ENCODE results near the gene GCC2. TPM values are rescaled to one million over a fixed set of nuclear protein-coding genes. Genes with fewer than 3 reads are reported as not detected.

The GCC2 gene
- total and polyA plus RNA-seq, 2 experiments from 2014 or later = 43.4 to 172 TPM

DNA sequence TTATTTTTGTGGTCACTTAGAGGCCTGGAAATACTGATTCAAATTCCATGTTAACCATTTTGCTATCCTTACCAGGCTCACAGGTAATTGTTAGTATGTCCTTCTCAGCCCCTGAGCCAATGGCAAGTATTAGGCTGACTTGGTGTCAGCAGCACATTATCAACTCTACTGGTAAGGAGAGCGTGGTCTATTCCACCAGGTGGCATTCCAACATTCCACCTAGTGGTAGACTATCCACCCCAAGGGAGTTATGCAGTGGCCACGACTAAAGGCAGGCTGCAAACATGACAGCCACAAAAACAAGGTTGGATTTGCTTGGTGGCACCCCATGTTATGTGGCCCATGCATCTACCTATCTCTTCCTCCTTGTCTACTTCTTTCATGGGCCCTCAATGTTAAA, 31.8 kb upstream of the GCC2 start:
- Histone ChIP-seq H3K36me3 (ENCODE audit: insufficient read depth) (no peaks in the 10 kb centered on the region), H2AFZ (no peak overlapping the region), H3K27ac (ENCODE audit: low read depth) (no peak overlapping the region), H3F3A (replicated peaks; ENCODE audit: low read depth) (no peaks in the 10 kb centered on the region), H3K27me3 (ENCODE audit: insufficient read depth) (no peaks in the 10 kb centered on the region), H3K4me2 (no peak overlapping the region), H3K4me1 (ENCODE audit: insufficient read depth) (no peaks in the 10 kb centered on the region), H3K79me2 (replicated peaks; ENCODE audit: insufficient read depth) (no peaks in the 10 kb centered on the region), H4K20me1 (replicated peaks; ENCODE audit: insufficient read depth) (no peaks in the 10 kb centered on the region), H3K4me3 (no peak overlapping the region), H3K9me2 (ENCODE audit: insufficient read depth) (no peaks in the 10 kb centered on the region)
- no peak for TF ChIP-seq EZH2phosphoT487 (IDR thresholded peaks at IDR 0.05; ENCODE audit: unreplicated experiment)
- TF ChIP-seq, protein P1, sequence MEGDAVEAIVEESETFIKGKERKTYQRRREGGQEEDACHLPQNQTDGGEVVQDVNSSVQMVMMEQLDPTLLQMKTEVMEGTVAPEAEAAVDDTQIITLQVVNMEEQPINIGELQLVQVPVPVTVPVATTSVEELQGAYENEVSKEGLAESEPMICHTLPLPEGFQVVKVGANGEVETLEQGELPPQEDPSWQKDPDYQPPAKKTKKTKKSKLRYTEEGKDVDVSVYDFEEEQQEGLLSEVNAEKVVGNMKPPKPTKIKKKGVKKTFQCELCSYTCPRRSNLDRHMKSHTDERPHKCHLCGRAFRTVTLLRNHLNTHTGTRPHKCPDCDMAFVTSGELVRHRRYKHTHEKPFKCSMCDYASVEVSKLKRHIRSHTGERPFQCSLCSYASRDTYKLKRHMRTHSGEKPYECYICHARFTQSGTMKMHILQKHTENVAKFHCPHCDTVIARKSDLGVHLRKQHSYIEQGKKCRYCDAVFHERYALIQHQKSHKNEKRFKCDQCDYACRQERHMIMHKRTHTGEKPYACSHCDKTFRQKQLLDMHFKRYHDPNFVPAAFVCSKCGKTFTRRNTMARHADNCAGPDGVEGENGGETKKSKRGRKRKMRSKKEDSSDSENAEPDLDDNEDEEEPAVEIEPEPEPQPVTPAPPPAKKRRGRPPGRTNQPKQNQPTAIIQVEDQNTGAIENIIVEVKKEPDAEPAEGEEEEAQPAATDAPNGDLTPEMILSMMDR (conservative IDR thresholded peaks at IDR 0.05; ENCODE audit: low read depth in 2 of 2) = peak; percentile 36 to 65
- Mint-ChIP-seq H3K27ac (no peak overlapping the region), H3K9me3 (no peaks in the 10 kb centered on the region), H3K4me3 (no peak overlapping the region), H3K4me1 (no peaks in the 10 kb centered on the region), H3K27me3 (ENCODE audit: insufficient read depth, low read depth, poor library complexity) (no peaks in the 10 kb centered on the region), H3K36me3 (ENCODE audit: low read depth) (no peaks in the 10 kb centered on the region)
- DNase-seq (ENCODE audit: low spot score) = peak; percentile 43
- ATAC-seq = peak; percentile 72

DNA sequence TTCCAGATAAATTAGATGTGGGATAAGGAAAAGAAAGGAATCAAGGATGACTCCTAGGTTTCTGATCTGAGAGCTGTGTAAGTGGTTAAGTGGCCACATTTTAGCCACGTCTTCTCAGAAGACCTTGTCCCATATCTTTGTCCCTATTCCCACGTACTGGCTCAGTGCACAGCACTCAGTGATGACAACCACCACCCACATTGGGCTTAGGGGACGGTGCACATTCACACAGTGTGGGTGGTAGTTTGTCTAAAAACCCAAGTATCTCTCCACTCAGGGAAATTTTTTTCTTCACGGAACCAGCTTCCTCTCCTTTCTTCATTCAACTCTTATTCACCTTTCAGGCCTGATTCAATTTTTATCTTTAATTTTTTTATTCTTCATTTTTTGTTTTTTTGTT, 30.6 kb upstream of the GCC2 start:
- ATAC-seq (no peak), DNase-seq (ENCODE audit: low spot score) (no peak)
- H3K4me2 ChIP-seq = no peak overlapping the region
- no peaks in the 10 kb centered on the region for H3K4me1 Mint-ChIP-seq
- H3K27me3 ChIP-seq (ENCODE audit: insufficient read depth) = no peaks in the 10 kb centered on the region
- H3K4me1 ChIP-seq (ENCODE audit: insufficient read depth) = no peaks in the 10 kb centered on the region
- no peaks in the 10 kb centered on the region for H4K20me1 ChIP-seq (replicated peaks; ENCODE audit: insufficient read depth)
- H3K9me3 Mint-ChIP-seq = no peaks in the 10 kb centered on the region
- H3K79me2 ChIP-seq (replicated peaks; ENCODE audit: insufficient read depth) = no peaks in the 10 kb centered on the region
- H3K36me3 ChIP-seq (ENCODE audit: insufficient read depth) = no peaks in the 10 kb centered on the region
- no peak overlapping the region for H3K27ac ChIP-seq (ENCODE audit: low read depth)
- no peaks in the 10 kb centered on the region for H3F3A ChIP-seq (replicated peaks; ENCODE audit: low read depth)
- H2AFZ ChIP-seq = no peak overlapping the region
- no peak overlapping the region for H3K4me3 Mint-ChIP-seq
- no peak overlapping the region for H3K4me3 ChIP-seq
- no peaks in the 10 kb centered on the region for H3K36me3 Mint-ChIP-seq (ENCODE audit: low read depth)
- H3K27ac Mint-ChIP-seq = no peak overlapping the region
- H3K9me2 ChIP-seq (ENCODE audit: insufficient read depth) = no peaks in the 10 kb centered on the region
- H3K27me3 Mint-ChIP-seq (ENCODE audit: insufficient read depth, low read depth, poor library complexity) = peaks cover 2% of the 10 kb centered on the region
- TF ChIP-seq NANOG (IDR thresholded peaks at IDR 0.05; ENCODE audit: borderline replicate concordance) (no peak), ZNF331 (CRISPR knock-in tag; IDR thresholded peaks at IDR 0.05; ENCODE audit: low read depth) (no peak), JUNB (IDR thresholded peaks at IDR 0.05; ENCODE audit: unreplicated experiment) (no peak)
- TF ChIP-seq, protein P2, sequence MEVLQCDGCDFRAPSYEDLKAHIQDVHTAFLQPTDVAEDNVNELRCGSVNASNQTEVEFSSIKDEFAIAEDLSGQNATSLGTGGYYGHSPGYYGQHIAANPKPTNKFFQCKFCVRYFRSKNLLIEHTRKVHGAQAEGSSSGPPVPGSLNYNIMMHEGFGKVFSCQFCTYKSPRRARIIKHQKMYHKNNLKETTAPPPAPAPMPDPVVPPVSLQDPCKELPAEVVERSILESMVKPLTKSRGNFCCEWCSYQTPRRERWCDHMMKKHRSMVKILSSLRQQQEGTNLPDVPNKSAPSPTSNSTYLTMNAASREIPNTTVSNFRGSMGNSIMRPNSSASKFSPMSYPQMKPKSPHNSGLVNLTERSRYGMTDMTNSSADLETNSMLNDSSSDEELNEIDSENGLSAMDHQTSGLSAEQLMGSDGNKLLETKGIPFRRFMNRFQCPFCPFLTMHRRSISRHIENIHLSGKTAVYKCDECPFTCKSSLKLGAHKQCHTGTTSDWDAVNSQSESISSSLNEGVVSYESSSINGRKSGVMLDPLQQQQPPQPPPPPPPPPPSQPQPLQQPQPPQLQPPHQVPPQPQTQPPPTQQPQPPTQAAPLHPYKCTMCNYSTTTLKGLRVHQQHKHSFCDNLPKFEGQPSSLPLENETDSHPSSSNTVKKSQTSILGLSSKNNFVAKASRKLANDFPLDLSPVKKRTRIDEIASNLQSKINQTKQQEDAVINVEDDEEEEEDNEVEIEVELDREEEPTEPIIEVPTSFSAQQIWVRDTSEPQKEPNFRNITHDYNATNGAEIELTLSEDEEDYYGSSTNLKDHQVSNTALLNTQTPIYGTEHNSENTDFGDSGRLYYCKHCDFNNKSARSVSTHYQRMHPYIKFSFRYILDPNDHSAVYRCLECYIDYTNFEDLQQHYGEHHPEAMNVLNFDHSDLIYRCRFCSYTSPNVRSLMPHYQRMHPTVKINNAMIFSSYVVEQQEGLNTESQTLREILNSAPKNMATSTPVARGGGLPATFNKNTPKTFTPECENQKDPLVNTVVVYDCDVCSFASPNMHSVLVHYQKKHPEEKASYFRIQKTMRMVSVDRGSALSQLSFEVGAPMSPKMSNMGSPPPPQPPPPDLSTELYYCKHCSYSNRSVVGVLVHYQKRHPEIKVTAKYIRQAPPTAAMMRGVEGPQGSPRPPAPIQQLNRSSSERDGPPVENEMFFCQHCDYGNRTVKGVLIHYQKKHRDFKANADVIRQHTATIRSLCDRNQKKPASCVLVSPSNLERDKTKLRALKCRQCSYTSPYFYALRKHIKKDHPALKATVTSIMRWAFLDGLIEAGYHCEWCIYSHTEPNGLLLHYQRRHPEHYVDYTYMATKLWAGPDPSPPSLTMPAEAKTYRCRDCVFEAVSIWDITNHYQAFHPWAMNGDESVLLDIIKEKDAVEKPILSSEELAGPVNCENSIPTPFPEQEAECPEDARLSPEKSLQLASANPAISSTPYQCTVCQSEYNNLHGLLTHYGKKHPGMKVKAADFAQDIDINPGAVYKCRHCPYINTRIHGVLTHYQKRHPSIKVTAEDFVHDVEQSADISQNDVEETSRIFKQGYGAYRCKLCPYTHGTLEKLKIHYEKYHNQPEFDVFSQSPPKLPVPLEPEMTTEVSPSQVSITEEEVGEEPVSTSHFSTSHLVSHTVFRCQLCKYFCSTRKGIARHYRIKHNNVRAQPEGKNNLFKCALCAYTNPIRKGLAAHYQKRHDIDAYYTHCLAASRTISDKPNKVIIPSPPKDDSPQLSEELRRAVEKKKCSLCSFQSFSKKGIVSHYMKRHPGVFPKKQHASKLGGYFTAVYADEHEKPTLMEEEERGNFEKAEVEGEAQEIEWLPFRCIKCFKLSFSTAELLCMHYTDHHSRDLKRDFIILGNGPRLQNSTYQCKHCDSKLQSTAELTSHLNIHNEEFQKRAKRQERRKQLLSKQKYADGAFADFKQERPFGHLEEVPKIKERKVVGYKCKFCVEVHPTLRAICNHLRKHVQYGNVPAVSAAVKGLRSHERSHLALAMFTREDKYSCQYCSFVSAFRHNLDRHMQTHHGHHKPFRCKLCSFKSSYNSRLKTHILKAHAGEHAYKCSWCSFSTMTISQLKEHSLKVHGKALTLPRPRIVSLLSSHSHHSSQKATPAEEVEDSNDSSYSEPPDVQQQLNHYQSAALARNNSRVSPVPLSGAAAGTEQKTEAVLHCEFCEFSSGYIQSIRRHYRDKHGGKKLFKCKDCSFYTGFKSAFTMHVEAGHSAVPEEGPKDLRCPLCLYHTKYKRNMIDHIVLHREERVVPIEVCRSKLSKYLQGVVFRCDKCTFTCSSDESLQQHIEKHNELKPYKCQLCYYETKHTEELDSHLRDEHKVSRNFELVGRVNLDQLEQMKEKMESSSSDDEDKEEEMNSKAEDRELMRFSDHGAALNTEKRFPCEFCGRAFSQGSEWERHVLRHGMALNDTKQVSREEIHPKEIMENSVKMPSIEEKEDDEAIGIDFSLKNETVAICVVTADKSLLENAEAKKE (CRISPR knock-in tag; IDR thresholded peaks at IDR 0.05) = no peak
- TF ChIP-seq, protein P3, sequence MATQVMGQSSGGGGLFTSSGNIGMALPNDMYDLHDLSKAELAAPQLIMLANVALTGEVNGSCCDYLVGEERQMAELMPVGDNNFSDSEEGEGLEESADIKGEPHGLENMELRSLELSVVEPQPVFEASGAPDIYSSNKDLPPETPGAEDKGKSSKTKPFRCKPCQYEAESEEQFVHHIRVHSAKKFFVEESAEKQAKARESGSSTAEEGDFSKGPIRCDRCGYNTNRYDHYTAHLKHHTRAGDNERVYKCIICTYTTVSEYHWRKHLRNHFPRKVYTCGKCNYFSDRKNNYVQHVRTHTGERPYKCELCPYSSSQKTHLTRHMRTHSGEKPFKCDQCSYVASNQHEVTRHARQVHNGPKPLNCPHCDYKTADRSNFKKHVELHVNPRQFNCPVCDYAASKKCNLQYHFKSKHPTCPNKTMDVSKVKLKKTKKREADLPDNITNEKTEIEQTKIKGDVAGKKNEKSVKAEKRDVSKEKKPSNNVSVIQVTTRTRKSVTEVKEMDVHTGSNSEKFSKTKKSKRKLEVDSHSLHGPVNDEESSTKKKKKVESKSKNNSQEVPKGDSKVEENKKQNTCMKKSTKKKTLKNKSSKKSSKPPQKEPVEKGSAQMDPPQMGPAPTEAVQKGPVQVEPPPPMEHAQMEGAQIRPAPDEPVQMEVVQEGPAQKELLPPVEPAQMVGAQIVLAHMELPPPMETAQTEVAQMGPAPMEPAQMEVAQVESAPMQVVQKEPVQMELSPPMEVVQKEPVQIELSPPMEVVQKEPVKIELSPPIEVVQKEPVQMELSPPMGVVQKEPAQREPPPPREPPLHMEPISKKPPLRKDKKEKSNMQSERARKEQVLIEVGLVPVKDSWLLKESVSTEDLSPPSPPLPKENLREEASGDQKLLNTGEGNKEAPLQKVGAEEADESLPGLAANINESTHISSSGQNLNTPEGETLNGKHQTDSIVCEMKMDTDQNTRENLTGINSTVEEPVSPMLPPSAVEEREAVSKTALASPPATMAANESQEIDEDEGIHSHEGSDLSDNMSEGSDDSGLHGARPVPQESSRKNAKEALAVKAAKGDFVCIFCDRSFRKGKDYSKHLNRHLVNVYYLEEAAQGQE (IDR thresholded peaks at IDR 0.05; ENCODE audit: unreplicated experiment) = no peak
- TF ChIP-seq, protein P1 (conservative IDR thresholded peaks at IDR 0.05; ENCODE audit: low read depth in 2 of 2) = no peak
